B cell (primary cell): ENCODE results near the gene CELA3B.

Experiments
- CTCF ChIP-seq: fragments of 200-600 bp; IDR thresholded peaks from one replicate; pipeline ENCODE4 v1.8.0; 2022; ENCODE audit warnings: antibody characterized with exemption, mild to moderate bottlenecking
- EZH2 ChIP-seq: IDR thresholded peaks from 2 replicates; pipeline ENCODE4 v1.6.1; 2012; ENCODE audit warnings: borderline replicate concordance, low read depth, mild to moderate bottlenecking, moderate library complexity, low read length; ENCODE audit not compliant: insufficient read depth, poor library complexity, severe bottlenecking

GRCh38 chr1:21941370-21941769 is 35.5 kb upstream of the CELA3B start:
- TF ChIP-seq CTCF: no peak
- no peak for TF ChIP-seq EZH2
